ENCODE data around the gene SYNM. TPM values are rescaled to one million over a fixed set of nuclear protein-coding genes. Genes with fewer than 3 reads are reported as not detected.

SYNM gene
- total RNA-seq, 2 experiments from 2014 or later, result 0.11 TPM

- no peaks in the 10 kb centered on the region for H3K9me3 ChIP-seq (ENCODE audit: control insufficient read depth in 1 of 2, insufficient read depth in 1 of 2, low read length in 2 of 2)
- H3K27ac Mint-ChIP-seq, result no peak overlapping the region
- DNase-seq (no peak), ATAC-seq (ENCODE audit: poor library complexity) (no peak)
- no peak overlapping the region for H3K27ac ChIP-seq (ENCODE audit: low read depth in 1 of 2, low read length in 2 of 2)
- TF ChIP-seq CTCF (IDR thresholded peaks at IDR 0.05), result no peak
- H3K4me1 ChIP-seq (ENCODE audit: insufficient read depth, low read length), result no peaks in the 10 kb centered on the region
- no peaks in the 10 kb centered on the region for H3K9me3 Mint-ChIP-seq
- POLR2A ChIA-PET, result no interaction called here
- intact Hi-C loops (cut with DNase I, micrococcal nuclease), result no loop called here
- CTCF ChIA-PET, result no interaction called here
- H3K27me3 ChIP-seq (ENCODE audit: control insufficient read depth in 1 of 2, insufficient read depth in 2 of 2, low read length in 2 of 2), result no peaks in the 10 kb centered on the region
- no peaks in the 10 kb centered on the region for H3K36me3 ChIP-seq (ENCODE audit: insufficient read depth, low read length)
- no peaks in the 10 kb centered on the region for H3K27me3 Mint-ChIP-seq
- no peak overlapping the region for H3K4me3 ChIP-seq (ENCODE audit: low read length)
- no peaks in the 10 kb centered on the region for H3K36me3 Mint-ChIP-seq (ENCODE audit: low read depth)
- H3K4me1 Mint-ChIP-seq (ENCODE audit: low read depth), result no peaks in the 10 kb centered on the region
- H3K4me3 Mint-ChIP-seq, result no peak overlapping the region
Observed at GRCh38 chr15:99149366-99149765, 44.5 kb downstream of the SYNM start.

GRCh38 chr15:99151156-99151555, 46.3 kb downstream of the SYNM start:
- Histone ChIP-seq H3K27ac (ENCODE audit: low read depth in 1 of 2, low read length in 2 of 2) (no peak overlapping the region), H3K9me3 (ENCODE audit: control insufficient read depth in 1 of 2, insufficient read depth in 1 of 2, low read length in 2 of 2) (no peaks in the 10 kb centered on the region), H3K36me3 (ENCODE audit: insufficient read depth, low read length) (no peaks in the 10 kb centered on the region), H3K27me3 (ENCODE audit: control insufficient read depth in 1 of 2, insufficient read depth in 2 of 2, low read length in 2 of 2) (no peaks in the 10 kb centered on the region), H3K4me1 (ENCODE audit: insufficient read depth, low read length) (no peaks in the 10 kb centered on the region), H3K4me3 (ENCODE audit: low read length) (no peak overlapping the region)
- intact Hi-C loops (cut with DNase I, micrococcal nuclease), result no loop called here
- DNase-seq, result no peak
- no peaks in the 10 kb centered on the region for H3K4me1 Mint-ChIP-seq (ENCODE audit: low read depth)
- no peak overlapping the region for H3K4me3 Mint-ChIP-seq
- no peak overlapping the region for H3K27ac Mint-ChIP-seq
- no peak for TF ChIP-seq CTCF (IDR thresholded peaks at IDR 0.05)
- ATAC-seq (ENCODE audit: poor library complexity), result no peak
- no peaks in the 10 kb centered on the region for H3K9me3 Mint-ChIP-seq
- ChIA-PET POLR2A (no interaction called here), CTCF (no interaction called here)
- no peaks in the 10 kb centered on the region for H3K27me3 Mint-ChIP-seq
- H3K36me3 Mint-ChIP-seq (ENCODE audit: low read depth), result no peaks in the 10 kb centered on the region

GRCh38 chr15:99153026-99153535, 48.2 kb downstream of the SYNM start:
- H3K27me3 Mint-ChIP-seq, result no peaks in the 10 kb centered on the region
- POLR2A ChIA-PET, result no interaction called here
- H3K36me3 Mint-ChIP-seq (ENCODE audit: low read depth), result no peaks in the 10 kb centered on the region
- no peak for ATAC-seq (ENCODE audit: poor library complexity)
- no peak for TF ChIP-seq CTCF (IDR thresholded peaks at IDR 0.05)
- Histone ChIP-seq H3K27me3 (ENCODE audit: control insufficient read depth in 1 of 2, insufficient read depth in 2 of 2, low read length in 2 of 2) (no peaks in the 10 kb centered on the region), H3K36me3 (ENCODE audit: insufficient read depth, low read length) (no peaks in the 10 kb centered on the region), H3K4me1 (ENCODE audit: insufficient read depth, low read length) (no peaks in the 10 kb centered on the region), H3K4me3 (ENCODE audit: low read length) (no peak overlapping the region), H3K27ac (ENCODE audit: low read depth in 1 of 2, low read length in 2 of 2) (no peak overlapping the region), H3K9me3 (ENCODE audit: control insufficient read depth in 1 of 2, insufficient read depth in 1 of 2, low read length in 2 of 2) (no peaks in the 10 kb centered on the region)
- H3K9me3 Mint-ChIP-seq, result no peaks in the 10 kb centered on the region
- no peak overlapping the region for H3K4me3 Mint-ChIP-seq
- no peaks in the 10 kb centered on the region for H3K4me1 Mint-ChIP-seq (ENCODE audit: low read depth)
- no peak for DNase-seq
- no peak overlapping the region for H3K27ac Mint-ChIP-seq
- intact Hi-C loops (cut with DNase I, micrococcal nuclease), result no loop called here
- CTCF ChIA-PET, result no interaction called here
